KMS-11 (cell line): ENCODE data around the gene SLC4A2.

ENCODE experiments used
- H2AFZ ChIP-seq: fragments of 200-600 bp; sonication (generic); 2 replicates; pipeline ENCODE4 v1.6.1; 2016; ENCODE audit warnings: antibody characterized with exemption, mixed run types, low read depth
- H3K27ac ChIP-seq: fragments of 200-600 bp; sonication (generic); 2 replicates; pipeline ENCODE4 v1.6.1; 2016; ENCODE audit warnings: mild to moderate bottlenecking, mixed run types
- H3K27me3 ChIP-seq: fragments of 200-600 bp; sonication (generic); 2 replicates; pipeline ENCODE4 v1.6.1; 2017; ENCODE audit warnings: mild to moderate bottlenecking, low read depth, mixed run types, moderate library complexity; ENCODE audit not compliant: insufficient read depth
- H3K36me3 ChIP-seq: fragments of 200-600 bp; sonication (generic); 2 replicates; pipeline ENCODE4 v1.6.1; 2017; ENCODE audit warnings: mild to moderate bottlenecking, mixed run types; ENCODE audit not compliant: insufficient read depth
- H3K4me1 ChIP-seq: fragments of 200-600 bp; sonication (generic); 2 replicates; pipeline ENCODE4 v1.6.1; 2016; ENCODE audit warnings: mild to moderate bottlenecking, low read depth, mixed run types; ENCODE audit not compliant: poor library complexity, severe bottlenecking
- H3K4me2 ChIP-seq: fragments of 200-600 bp; sonication (generic); 2 replicates; pipeline ENCODE4 v1.7.0; 2016; ENCODE audit warnings: mild to moderate bottlenecking, mixed run types
- H3K4me3 ChIP-seq: fragments of 200-600 bp; sonication (generic); IDR thresholded peaks from 2 replicates; pipeline ENCODE4 v1.6.1; 2017; ENCODE audit warnings: low read depth, low read length, mixed read lengths; ENCODE audit not compliant: insufficient read depth
- H3K79me2 ChIP-seq: fragments of 200-600 bp; sonication (generic); 2 replicates; pipeline ENCODE4 v1.6.1; 2016; ENCODE audit warnings: low read depth, mixed run types; ENCODE audit not compliant: insufficient read depth
- H3K9ac ChIP-seq: fragments of 200-600 bp; sonication (generic); 2 replicates; pipeline ENCODE4 v1.6.1; 2016; ENCODE audit warnings: mild to moderate bottlenecking, mixed run types
- H4K20me1 ChIP-seq: fragments of 200-600 bp; sonication (generic); 2 replicates; pipeline ENCODE4 v1.6.1; 2016; ENCODE audit warnings: mild to moderate bottlenecking, mixed run types; ENCODE audit not compliant: insufficient read depth
- TF ChIP-seq, protein P1 (sequence below): fragments of 200-600 bp; sonication (generic); conservative IDR thresholded peaks from 2 replicates; pipeline ENCODE4 v1.6.1; 2017; ENCODE audit warnings: low read depth, mild to moderate bottlenecking, antibody characterized with exemption, low read length, moderate library complexity, mixed read lengths

Gene SLC4A2

GRCh38 chr7:151083071-151083823 is 23.9 kb downstream of the SLC4A2 start, which contains the start of gene TMUB1:
TMUB1 (minus strand) TSS chr7:151083493; CDS start chr7:151082563, 930 bp downstream.
- H3K4me2 ChIP-seq = peak within 1 kb of the TSS; percentile 62
- peaks cover 42% of the 10 kb centered on the region for H3K79me2 ChIP-seq
- no peaks in the 10 kb centered on the region for H4K20me1 ChIP-seq
- no peak within 1 kb of the TSS for H3K4me3 ChIP-seq
- H3K27ac ChIP-seq = peak within 1 kb of the TSS; percentile 11
- H3K4me1 ChIP-seq = peaks cover 48% of the 10 kb centered on the region
- no peaks in the 10 kb centered on the region for H3K27me3 ChIP-seq
- peak within 1 kb of the TSS; percentile 84 for H2AFZ ChIP-seq
- TF ChIP-seq, protein P1, sequence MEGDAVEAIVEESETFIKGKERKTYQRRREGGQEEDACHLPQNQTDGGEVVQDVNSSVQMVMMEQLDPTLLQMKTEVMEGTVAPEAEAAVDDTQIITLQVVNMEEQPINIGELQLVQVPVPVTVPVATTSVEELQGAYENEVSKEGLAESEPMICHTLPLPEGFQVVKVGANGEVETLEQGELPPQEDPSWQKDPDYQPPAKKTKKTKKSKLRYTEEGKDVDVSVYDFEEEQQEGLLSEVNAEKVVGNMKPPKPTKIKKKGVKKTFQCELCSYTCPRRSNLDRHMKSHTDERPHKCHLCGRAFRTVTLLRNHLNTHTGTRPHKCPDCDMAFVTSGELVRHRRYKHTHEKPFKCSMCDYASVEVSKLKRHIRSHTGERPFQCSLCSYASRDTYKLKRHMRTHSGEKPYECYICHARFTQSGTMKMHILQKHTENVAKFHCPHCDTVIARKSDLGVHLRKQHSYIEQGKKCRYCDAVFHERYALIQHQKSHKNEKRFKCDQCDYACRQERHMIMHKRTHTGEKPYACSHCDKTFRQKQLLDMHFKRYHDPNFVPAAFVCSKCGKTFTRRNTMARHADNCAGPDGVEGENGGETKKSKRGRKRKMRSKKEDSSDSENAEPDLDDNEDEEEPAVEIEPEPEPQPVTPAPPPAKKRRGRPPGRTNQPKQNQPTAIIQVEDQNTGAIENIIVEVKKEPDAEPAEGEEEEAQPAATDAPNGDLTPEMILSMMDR = no peak
- no peaks in the 10 kb centered on the region for H3K36me3 ChIP-seq
- H3K9ac ChIP-seq = peak within 1 kb of the TSS; percentile 61; the same call in 1 of the 2 replicates

- H3K4me2 ChIP-seq = peak overlapping the region; percentile 62
- H3K79me2 ChIP-seq = peaks cover 47% of the 10 kb centered on the region
- no peaks in the 10 kb centered on the region for H4K20me1 ChIP-seq
- peak overlapping the region; percentile 61; the same call in 1 of the 2 replicates for H3K9ac ChIP-seq
- H3K27me3 ChIP-seq = no peaks in the 10 kb centered on the region
- H3K36me3 ChIP-seq = no peaks in the 10 kb centered on the region
- H3K4me3 ChIP-seq = no peak overlapping the region
- H3K27ac ChIP-seq = no peak overlapping the region
- TF ChIP-seq, protein P1 = no peak
- peak overlapping the region; percentile 84 for H2AFZ ChIP-seq
- H3K4me1 ChIP-seq = peaks cover 51% of the 10 kb centered on the region
These were observed 24.4 kb downstream of the SLC4A2 start for GRCh38 chr7:151083824-151084160.

DNA sequence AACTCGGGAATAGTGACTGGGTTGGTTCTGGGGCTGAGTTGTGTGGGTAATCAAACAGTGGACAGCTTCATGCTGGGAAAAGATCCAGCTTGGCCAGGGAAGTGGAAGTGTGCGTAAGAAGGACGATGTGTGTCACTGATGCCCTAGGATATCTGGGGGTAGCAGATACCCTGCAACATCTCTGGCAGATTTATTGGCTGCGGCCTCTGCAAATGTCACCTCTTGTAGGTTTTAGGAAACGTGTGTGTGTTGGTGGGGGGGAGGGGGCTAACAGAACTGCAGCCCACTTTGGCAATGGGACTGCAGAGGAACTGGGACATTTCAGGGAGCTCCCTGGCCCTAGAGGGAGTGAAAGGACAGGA is 25.9 kb downstream of the SLC4A2 start:
- Histone ChIP-seq H3K4me3 (no peak overlapping the region), H3K4me1 (peaks cover 47% of the 10 kb centered on the region), H3K4me2 (peak overlapping the region; percentile 88; the same call in 1 of the 2 replicates), H4K20me1 (no peaks in the 10 kb centered on the region), H3K79me2 (peaks cover 48% of the 10 kb centered on the region), H3K36me3 (no peaks in the 10 kb centered on the region), H3K27ac (no peak overlapping the region), H3K9ac (no peak overlapping the region), H3K27me3 (no peaks in the 10 kb centered on the region), H2AFZ (peak overlapping the region; percentile 81; the same call in 1 of the 2 replicates)
- TF ChIP-seq, protein P1 = no peak

GRCh38 chr7:151085691-151086620 is 26.6 kb downstream of the SLC4A2 start, which contains the start of gene AGAP3:
AGAP3 (plus strand) TSS chr7:151086475; CDS start chr7:151086742, 267 bp downstream.
- TF ChIP-seq, protein P1 = no peak
- peak within 1 kb of the TSS; percentile 81 for H2AFZ ChIP-seq
- no peaks in the 10 kb centered on the region for H3K27me3 ChIP-seq
- H3K27ac ChIP-seq = peak within 1 kb of the TSS; percentile 65
- H3K9ac ChIP-seq = peak within 1 kb of the TSS; percentile 89
- H3K4me3 ChIP-seq = peak within 1 kb of the TSS; percentile 39
- peak within 1 kb of the TSS; percentile 99 for H3K4me2 ChIP-seq
- H4K20me1 ChIP-seq = no peaks in the 10 kb centered on the region; the same call in 1 of the 2 replicates
- peaks cover 46% of the 10 kb centered on the region for H3K4me1 ChIP-seq
- no peaks in the 10 kb centered on the region for H3K36me3 ChIP-seq
- H3K79me2 ChIP-seq = peaks cover 52% of the 10 kb centered on the region
